ENCODE measurements around the gene CPLANE2.
"Not testable (repeated sequence)": the region's sequence is repeated elsewhere in the genome, so short reads cannot be mapped to it uniquely, and the experiment has no call there.

Gene CPLANE2

DNA sequence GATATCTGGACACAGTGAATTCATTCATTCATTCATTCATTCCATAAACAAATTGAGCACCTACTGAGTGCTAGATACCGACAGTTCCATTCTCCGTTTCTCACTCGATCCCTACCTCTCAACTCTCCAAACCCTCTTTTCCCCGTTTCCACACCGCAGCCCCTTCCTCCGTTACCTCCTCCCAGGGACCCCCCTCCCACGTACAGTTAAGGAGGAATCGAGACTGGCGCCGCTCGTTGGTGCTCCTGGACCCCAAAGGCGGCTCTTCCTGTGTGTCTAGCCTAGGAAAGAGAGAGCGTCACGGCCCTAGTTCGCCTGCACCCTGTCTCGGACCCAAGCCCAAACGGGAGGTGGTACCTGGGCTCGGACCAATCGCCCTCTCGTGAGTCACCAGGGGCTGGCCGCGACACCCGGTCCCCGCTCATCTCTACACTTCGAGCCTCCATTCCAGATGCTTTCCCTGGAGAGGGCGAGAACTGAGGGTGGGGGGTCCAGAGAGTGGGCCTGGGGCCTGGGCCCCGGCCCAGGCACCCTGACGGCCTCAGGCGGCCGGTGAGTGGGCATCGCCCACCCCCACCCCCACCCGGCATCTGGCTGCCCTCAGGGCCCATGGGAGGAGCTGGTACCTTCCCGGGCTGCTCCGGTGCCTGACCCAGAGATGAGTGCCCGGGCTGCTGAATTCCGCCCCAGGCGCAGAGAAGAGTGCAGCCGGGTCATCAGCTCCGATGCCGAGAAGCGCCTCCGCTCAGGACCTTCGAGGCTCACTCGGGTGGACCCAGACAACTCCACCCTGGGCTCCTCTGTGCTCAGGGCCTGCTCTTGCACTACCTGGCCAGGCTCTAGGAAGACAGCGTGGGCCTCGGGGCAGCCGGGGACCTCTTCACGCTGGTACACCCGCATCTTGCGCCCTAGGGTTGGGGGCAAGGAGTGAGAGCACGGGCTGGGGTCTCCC is 29.4 kb downstream of the CPLANE2 start:
- DNase-seq = no peak

GRCh38 chr1:16206547-16207317 is 30.3 kb downstream of the CPLANE2 start:
- DNase-seq = peak; percentile 94

DNA sequence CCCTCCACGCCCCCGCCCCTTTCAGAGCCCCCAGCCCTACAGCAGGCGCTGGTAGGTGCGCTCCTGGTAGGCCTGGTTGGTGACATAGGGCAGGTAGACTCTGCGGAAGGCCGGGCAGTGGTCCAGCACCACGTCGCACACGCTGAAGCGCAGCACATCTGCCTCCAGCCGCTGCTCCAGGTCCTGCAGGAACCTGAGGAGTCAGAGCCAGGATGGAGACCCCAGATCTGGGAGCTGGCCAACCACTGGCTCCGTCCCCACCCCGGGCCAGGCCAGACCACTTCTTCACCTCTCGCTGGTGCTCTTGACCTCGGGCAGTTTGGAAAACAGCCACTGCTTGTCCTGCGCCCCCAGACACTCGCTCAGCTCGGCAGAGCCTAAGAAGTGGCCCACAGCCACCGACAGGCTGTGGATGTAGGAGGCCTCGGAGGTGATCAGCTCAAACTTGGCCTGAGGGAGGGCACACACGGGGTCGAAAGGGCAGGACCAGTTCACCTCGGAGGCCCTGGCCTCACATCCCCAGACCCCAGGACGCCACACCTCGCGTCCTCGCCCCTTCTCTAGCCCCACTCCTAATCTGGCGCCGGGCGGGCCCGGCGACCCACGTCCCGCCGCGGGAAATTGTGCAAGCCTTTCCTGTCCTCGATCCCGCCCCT is 31.0 kb downstream of the CPLANE2 start:
- no peak for DNase-seq

DNA sequence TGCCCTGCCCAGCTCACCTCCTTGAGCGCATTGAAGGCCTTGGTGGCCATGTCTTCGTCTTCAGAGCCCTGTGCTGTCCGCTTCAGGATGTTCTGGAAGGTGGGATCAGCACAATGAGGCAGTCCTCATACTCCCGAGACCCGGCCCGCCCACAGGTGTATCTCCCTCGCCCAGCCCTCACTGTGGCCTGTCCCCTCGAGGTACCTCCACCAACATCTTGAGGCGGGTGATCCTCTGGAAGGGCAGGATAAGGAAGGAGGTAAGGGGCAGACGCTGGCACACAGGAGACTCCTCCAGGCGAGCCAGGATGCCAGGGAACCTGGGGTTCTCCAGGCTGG is 31.7 kb downstream of the CPLANE2 start:
- no peak for DNase-seq

GRCh38 chr1:16204634-16205333 is 32.2 kb downstream of the CPLANE2 start:
- DNase-seq = peak; percentile 4

GRCh38 chr1:16204216-16204615 is 32.8 kb downstream of the CPLANE2 start:
- no peak for DNase-seq

- no peak for DNase-seq
Measured at GRCh38 chr1:16203550-16203949, 33.4 kb downstream of the CPLANE2 start.

DNA sequence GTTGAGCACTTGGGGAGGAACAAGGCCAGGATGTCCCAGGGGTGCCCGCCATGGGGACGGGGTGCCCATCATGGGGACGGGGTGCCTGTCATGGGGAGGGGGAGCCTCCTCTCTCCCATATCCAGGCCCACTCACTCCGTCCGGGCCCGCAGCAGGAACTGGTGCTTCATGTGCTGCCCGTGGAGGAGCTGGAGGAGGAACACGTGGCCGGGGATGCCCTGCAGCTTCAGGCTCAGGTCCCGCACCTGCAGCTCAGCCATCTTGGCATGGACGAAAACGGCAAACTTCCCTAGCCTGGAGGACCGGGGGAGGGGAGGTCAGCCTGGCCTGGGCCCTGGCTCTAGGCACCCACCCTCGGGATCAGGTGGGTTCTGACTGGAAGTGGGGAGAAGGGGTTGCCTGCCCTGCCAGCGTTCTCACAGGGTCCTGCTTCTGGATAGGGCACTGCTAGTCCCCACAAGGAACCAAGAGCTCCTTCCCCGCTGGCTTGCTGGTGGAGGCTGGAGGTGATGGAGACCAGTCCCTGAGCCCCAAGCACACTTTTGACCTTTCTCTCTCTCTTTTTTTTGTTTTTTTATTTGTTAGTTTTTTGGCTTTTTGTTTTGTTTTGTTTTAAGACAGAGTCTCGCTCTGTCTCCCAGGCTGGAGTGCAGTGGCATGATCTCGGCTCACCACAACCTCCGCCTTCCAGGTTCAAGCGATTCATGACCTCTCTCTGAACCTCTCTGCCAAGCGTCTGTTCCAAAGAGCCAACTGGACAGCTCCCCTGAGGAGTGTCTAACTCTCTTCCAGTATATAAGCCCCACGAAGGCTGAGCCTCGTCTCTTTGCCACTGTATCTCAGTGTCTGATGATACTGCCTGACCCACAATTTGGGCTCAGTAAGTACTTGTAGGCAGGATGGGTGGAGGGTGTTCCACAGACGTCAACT is 34.4 kb downstream of the CPLANE2 start:
- DNase-seq = no peak

- no peak for DNase-seq
Measured at GRCh38 chr1:16199700-16200099, 37.3 kb downstream of the CPLANE2 start.

GRCh38 chr1:16199157-16199501 is 37.9 kb downstream of the CPLANE2 start:
- no peak for DNase-seq

DNA sequence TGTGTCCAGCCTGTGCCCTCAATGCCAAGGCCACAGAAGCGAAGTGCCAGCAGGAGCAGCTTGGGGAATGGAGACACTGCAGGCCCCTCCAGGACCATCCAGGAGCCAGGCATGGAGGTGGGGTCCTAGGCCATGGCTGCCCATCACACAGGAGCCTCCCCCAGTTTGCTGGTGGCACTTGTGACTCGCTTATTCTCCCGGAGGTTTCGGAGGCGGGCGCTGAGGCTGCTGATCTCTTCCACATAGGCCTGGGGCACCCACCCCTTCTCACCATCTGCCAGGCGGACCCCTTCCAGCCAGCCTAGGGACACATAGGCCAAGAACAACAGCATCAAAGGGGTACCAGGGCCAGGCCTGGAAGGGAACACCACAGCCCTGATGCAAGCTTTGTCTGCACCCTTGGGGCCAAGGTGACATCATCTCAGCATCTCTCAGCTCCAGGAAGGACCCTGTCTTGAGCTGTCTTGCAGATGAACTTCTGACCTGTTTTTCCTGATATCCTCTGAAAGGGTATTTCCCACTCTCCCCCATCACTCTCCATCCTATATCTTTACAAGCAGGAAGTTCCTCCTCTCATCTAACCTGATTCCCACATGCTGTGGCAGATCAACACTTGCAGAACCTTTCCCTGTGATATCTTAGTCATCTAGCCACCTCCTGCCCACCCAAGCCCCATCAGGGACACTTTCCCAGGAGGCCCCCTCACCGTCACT is 38.4 kb downstream of the CPLANE2 start:
- no peak for DNase-seq

DNA sequence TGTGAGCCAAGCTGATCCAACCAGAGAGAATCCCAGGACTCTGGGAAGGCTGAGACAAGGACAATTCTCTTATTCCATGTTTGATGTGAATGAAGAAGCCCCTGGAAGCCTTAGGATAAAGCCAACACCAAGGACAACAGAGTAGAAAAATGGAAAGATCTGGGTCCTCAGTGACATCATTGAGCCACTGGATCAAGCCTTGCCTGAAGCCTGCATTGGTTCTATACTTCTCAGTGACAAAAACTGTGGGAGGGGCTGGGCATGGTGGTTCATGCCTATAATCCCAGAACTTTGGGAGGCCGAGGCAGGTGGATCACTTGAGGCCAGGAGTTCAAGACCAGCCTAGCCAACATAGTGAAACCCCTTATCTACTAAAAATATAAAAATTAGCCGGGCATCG is 40.1 kb downstream of the CPLANE2 start:
- DNase-seq = no peak

DNA sequence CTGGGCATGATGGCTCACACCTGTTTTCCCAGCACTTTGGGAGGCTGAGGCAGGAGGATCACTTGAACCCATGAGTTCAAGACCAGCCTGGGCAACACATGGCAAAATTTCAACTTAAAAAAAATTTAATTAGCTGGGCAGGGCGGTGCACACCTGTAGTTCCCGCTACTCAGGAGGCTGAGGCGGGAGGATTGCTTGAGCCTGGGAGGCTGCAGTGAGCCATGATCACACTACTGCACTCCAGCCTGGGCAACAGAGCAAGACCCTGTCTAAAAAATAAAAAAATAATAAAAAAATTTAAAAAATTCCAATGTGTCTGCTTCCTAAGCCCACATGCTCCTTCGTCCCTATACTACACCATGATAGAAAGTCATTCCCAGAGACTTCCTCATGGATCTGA is 40.8 kb downstream of the CPLANE2 start:
- not testable (repeated sequence) for DNase-seq

GRCh38 chr1:16195518-16195905 is 41.5 kb downstream of the CPLANE2 start:
- DNase-seq = no peak

DNA sequence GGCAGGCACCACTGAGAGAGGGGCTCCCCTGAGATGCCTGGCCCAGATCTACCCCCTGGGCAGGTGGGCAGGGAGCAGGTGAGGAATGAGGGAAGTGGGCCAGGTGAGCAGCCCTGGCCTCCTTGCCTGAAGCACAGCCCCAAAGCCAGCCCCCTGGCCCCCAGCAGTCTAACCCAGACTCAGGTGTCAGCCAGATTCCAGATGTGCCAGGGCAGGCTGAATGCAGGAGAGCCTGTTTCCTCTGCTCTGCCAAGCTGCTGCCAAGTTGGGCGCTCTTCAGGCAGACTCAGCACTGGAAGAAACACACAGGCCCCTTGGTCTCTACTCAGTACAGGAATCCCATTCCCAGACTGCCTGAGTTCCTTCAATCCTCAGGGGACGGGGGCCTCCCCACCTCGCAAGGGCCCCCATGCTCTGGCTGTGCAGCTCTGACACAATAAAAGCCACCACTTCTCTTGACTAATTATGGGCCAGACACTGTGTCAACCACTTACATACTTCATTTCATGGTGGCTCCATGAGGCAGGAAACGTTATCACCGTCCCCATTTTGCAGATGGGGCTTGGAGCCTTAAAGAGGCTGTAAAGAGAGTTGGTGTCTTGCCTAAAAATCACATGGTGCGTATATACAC is 45.0 kb downstream of the CPLANE2 start:
- no peak for DNase-seq

DNA sequence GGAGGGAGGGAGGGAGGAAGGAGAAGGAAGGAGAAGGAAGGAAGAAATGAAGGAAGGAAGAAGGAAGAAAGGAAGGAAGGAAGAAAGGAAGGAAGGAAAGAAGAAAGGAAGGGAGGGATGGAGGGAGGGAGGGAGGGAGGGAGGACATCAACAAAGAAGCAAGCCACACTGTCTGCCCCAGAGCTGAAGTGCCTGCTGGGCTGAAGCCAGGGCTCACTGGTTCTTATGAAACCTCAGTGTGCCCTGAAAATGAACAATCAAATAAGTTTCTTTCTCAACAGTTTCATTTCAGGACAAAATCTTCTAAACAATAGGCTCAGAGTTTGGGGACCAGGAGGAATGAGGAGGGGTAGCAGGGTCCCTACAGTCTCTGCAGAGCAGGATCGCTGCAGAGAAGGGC is 45.7 kb downstream of the CPLANE2 start:
- DNase-seq = no peak

- DNase-seq = no peak
Measured at GRCh38 chr1:16189921-16190621, 46.9 kb downstream of the CPLANE2 start.

GRCh38 chr1:16189003-16189402 is 48.0 kb downstream of the CPLANE2 start:
- DNase-seq = no peak

DNA sequence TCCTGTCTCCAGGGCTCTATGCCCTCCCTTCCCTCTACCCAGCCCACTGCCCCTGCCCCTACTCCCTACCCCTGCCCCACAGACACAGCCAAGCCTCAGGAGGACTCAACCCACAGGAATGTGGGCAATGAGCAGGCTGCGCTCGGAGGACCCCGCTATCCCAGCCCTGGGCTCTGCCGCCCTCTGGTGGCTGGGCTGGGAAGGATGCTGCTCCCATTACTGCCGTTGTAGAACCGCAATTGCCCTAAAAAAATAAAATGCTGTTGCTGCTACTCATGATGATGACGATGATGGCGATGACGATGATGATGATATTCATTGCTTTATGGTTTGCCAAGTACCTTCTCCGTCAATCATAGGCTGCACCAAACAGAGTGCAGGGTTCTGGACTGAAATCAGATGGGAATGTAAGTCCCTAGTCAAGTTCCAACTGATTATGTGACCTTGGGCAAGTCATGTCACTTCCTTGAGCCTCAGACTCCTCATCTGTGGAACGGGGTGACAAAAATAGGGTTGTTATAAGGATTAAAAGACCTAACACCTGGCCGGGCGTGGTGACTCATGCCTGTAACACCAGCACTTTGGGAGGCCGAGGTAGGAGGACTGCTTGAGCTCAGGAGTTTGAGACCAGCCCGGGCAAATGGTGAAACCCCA is 49.1 kb downstream of the CPLANE2 start:
- peak; percentile 61 for DNase-seq

Data from stimulated activated naive CD4-positive, alpha-beta T cell treated with Interleukin-2 at 50 U/mL for 16 hours (primary cell).